Large intestine (tissue), 3 donors: ENCODE results near the gene PTOV1. TPM values are rescaled to one million over a fixed set of nuclear protein-coding genes. Genes with fewer than 3 reads are reported as not detected.

ENCODE experiments used
- DNase-seq, 2 donors: peaks; one replicate each; pipeline versions ENCODE4 v3.0.0 to v3.0.0-alpha.2; 2013
- H3K27ac ChIP-seq: one replicate; pipeline ENCODE4 v1.5.1; 2013; ENCODE audit warnings: low read length
- H3K27me3 ChIP-seq: 2 replicates; pipeline ENCODE4 v1.6.1; 2013; ENCODE audit warnings: low read length; ENCODE audit not compliant: control insufficient read depth, insufficient read depth
- H3K36me3 ChIP-seq: 2 replicates; pipeline ENCODE4 v1.6.1; 2013; ENCODE audit warnings: low read length; ENCODE audit not compliant: control insufficient read depth, insufficient read depth
- H3K4me1 ChIP-seq: one replicate; pipeline ENCODE4 v1.6.1; 2013; ENCODE audit warnings: low read length; ENCODE audit not compliant: control insufficient read depth, insufficient read depth
- H3K4me3 ChIP-seq: one replicate; pipeline ENCODE4 v1.5.1; 2013; ENCODE audit warnings: low read length
- H3K9me3 ChIP-seq: one replicate; pipeline ENCODE4 v1.6.1; 2013; ENCODE audit warnings: mild to moderate bottlenecking, low read depth, low read length, moderate library complexity; ENCODE audit not compliant: control insufficient read depth
- WGBS: methylation state at CpG from one replicate; pipeline ENCODE4 v1.1.5; 2013; ENCODE audit warnings: low lambda C conversion rate; ENCODE audit not compliant: insufficient coverage; 5-methylcytosine and 5-hydroxymethylcytosine counted together
- polyA plus RNA-seq: library from polyadenylated mRNA; unstranded; fragments of 120-200 nt; gene quantifications from one replicate; pipeline ENCODE4 v1.2.1, GENCODE V29; 2013

PTOV1 gene
- polyA plus RNA-seq, 1 donor = 153 TPM

DNA sequence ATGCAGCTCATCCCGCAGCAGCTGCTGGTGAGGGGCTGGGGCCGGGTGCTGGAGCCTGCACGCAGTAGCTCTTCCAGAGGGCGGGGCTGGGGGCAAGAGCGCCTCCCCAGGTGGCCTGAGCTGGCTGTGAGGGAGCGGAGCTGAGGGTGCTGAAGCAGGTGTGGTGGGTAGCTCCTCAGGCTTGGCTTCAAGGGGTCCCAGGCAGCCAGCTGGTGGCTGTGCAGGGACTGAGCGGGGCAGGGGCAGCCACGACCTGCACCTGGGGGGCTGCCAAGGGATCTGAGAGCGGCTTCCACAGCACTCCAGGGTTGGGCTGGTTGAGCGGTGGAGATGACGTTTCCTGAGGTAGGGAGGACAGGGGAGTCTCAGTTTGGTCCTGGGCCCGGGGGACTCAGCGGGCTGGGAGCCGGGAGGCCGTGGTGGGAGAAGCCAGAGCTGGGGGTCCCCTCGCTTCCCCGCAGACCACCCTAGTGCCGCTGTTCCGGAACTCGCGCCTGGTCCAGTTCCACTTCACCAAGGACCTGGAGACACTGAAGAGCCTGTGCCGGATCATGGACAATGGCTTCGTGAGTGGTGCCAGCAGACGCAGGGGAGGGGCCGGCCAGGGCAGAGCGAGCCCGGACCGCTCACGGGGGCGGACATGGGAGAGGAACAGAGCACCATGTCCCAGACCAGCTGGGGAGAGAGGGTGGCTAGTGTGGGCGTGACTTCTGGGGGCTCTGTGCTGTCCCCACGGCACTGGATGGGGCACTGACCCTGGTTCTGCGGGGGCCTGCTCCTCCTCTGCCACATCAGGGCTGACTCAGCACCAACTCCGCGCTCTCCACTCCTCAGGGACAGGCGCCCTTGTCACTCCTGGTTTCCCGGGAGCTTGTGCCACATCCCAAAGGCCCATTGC lies 7.4 kb downstream of the PTOV1 start:
- Histone ChIP-seq H3K4me3 (no peak overlapping the region), H3K27me3 (no peaks in the 10 kb centered on the region), H3K27ac (no peak overlapping the region), H3K36me3 (peaks cover 70% of the 10 kb centered on the region), H3K4me1 (no peaks in the 10 kb centered on the region), H3K9me3 (peaks cover 2% of the 10 kb centered on the region)
- no CpG with 5 or more reads among the region's 37 CpGs for WGBS
- no peak for DNase-seq

DNA sequence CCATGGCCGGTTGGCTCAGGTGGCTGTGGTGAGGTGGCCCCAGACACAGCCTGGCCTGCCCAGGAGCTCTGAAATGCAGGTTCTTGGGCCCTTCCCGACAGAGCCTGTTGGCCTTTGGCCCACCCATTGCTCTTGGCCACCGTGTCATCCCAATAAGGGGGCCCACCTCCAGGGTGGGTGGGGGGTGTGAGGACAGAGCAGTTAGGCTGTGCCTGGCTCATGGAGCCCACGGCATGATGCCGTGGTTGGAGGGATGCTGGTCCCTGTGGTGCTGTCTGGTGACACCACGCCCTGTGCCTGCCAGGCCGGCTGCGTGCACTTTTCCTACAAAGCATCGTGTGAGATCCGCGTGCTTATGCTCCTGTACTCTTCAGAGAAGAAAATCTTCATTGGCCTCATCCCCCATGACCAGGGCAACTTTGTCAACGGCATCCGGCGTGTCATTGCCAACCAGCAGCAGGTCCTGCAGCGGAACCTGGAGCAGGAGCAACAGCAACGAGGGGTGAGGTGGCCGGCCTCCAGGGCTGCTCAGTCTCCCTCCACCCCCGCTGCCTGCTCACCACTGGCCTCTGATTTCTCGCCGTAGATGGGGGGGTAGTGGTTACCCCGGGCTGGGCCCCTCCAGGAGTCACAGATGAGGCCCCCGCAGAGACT lies 8.8 kb downstream of the PTOV1 start:
- Histone ChIP-seq H3K27ac (no peak overlapping the region), H3K4me1 (no peaks in the 10 kb centered on the region), H3K4me3 (no peak overlapping the region), H3K27me3 (no peaks in the 10 kb centered on the region), H3K36me3 (peaks cover 81% of the 10 kb centered on the region), H3K9me3 (peaks cover 2% of the 10 kb centered on the region)
- no peak for DNase-seq
- 80% methylated on average over 2 of the region's 22 CpGs for WGBS

DNA sequence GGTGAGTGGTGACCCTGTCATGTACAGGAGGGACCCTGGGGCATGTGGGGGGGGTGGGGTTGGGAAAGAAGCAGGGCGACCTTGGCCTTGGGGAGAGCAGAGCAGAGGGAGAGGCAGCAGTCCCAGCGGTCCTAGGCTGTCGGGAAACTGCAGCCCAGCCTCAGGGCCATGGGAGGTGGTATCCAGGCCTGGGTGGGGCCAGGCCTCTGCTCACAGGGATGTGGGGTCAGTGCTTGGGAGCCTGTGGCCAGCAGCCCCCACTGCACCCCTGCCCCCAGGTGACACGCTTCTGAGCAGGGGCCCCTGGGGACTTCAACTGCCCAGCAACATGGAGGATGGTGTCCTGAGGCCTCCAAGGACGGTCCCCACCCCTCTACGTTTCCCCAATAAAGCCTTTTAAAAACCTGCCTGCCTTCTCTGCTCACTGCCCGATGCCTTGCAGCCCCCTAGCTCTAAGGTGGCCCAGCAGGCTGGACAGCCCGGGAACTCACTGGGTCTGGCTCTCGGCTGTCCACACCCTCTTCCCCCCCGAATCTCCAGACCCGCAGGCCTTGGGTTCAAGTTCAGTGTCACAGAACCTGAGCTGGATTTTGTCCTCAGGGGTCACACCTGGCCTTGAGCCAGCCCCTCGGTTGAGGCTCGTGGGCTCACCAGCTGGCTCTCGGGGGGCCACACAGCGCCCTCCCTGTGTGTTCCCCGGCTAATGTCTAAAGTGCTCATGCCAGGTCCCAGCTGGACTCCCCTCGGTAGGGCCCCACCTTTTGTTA lies 9.6 kb downstream of the PTOV1 start:
- peaks cover 76% of the 10 kb centered on the region for H3K36me3 ChIP-seq
- H3K27me3 ChIP-seq = no peaks in the 10 kb centered on the region
- no CpG with 5 or more reads among the region's 17 CpGs for WGBS
- H3K9me3 ChIP-seq = peaks cover 2% of the 10 kb centered on the region
- no peak overlapping the region for H3K27ac ChIP-seq
- no peak for DNase-seq
- no peak overlapping the region for H3K4me3 ChIP-seq
- no peaks in the 10 kb centered on the region for H3K4me1 ChIP-seq

DNA sequence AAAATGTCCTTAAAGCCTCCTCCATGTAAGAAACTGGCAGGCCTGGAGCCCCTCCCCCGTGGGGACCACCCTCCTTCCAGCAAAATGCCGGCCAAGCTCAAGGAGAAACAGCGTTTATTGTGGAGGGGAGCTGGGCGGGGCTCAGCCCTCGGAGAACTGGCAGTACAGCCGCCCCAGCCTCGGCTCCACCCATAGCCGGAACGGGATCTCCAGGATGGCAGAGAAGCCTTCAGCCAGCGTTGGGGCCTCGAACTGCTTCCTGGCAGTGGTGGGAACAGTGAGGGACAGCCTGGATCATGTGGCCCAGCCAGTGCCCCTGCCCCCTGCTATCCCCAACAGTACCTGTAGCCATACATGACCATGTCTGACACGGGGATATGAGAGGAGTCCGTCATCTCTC lies 10.1 kb downstream of the PTOV1 start:
- no CpG with 5 or more reads among the region's 13 CpGs for WGBS
- Histone ChIP-seq H3K36me3 (peaks cover 71% of the 10 kb centered on the region), H3K27me3 (no peaks in the 10 kb centered on the region), H3K9me3 (peaks cover 2% of the 10 kb centered on the region), H3K27ac (no peak overlapping the region), H3K4me3 (no peak overlapping the region), H3K4me1 (peaks cover 5% of the 10 kb centered on the region)
- DNase-seq = no peak

DNA sequence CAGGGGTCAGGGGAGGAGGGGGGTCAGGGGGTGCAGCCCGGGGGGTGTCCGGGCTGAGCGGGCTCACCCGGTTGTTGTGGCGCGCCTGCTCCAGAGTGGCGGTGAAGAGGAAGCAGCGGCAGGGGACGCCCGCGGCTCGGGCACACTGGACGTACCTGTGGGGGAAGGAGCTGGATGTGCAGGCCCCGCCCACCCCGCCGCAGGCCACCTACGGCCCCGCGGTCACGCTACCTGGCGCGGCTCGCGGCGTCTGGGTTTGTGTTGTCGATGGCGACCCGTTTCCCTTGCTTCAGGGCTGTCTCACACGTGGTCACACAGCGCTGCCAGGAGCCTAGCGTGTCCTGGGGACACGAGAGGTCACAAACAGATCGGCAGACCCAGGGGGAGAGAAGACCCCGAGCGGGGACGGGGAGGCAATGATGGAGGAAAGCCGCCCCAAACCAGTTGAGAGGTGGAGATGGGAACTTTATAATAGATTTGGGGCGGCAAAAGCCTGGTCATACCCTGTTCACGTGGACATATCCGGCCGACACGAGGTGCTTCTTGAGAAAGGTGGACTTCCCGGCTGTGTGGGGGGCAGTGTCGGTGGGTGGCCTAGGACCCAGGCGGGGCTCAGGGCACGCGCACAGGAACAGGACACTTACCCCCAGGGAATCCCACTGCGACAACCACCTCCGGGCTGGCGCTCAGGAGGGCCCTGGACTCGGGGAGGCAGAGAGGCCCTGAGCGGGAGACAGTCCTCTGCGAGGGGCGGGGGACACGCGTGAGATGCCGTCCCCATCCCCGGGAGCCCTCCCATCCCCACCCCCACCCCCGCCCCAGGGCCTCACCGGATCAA lies 10.8 kb downstream of the PTOV1 start:
- no peak for DNase-seq
- H3K27me3 ChIP-seq = no peaks in the 10 kb centered on the region
- H3K9me3 ChIP-seq = peaks cover 2% of the 10 kb centered on the region
- H3K36me3 ChIP-seq = peaks cover 67% of the 10 kb centered on the region
- 90% methylated on average over 2 of the region's 60 CpGs for WGBS
- H3K4me3 ChIP-seq = no peak overlapping the region
- peaks cover 11% of the 10 kb centered on the region for H3K4me1 ChIP-seq
- H3K27ac ChIP-seq = no peak overlapping the region

DNA sequence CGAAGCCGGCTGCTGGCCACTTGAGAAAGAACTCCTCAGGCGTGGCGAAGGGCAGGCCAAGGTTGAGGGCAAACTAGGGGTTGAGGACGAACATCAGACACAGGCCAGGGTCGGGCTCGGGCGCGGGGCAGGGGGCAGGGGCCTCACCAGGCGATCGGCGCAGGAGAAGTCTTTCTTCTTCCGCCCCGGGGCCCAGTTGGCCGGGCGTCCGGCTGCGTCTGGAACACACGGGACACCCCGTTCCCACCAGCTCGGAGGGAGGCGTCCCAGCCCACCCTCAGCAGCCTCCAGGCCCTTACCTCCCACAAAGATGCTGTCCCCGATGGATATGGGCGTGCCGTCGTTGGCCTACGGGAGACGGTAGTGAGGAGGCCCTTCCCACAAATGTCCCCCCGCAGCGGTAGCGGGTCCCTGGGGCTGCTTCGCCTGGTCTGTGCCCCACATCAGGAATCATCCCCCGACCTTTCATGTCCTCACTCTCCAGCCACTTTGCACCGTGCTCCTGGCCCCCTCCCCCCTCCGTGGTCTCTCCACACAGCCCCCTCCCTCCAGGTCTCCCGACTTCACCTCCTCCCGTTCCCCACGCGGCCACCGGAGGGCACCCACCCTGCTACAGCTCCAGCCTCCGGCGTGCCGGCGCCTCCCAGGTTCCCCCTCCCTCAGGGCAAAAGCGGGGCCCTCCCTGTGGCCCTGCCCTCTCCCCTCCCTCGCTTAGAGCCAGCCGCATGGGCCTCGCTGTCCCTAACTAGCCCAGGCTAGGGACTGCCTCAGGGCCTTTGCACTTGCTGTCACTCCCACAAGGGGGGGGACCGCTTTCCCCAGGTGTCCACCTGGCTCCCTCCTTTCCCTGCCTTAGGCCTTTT lies 11.7 kb downstream of the PTOV1 start:
- no peak overlapping the region for H3K27ac ChIP-seq
- H3K27me3 ChIP-seq = no peaks in the 10 kb centered on the region
- peaks cover 12% of the 10 kb centered on the region for H3K4me1 ChIP-seq
- H3K36me3 ChIP-seq = peaks cover 58% of the 10 kb centered on the region
- no peak overlapping the region for H3K4me3 ChIP-seq
- 100% methylated on average over 1 of the region's 49 CpGs for WGBS
- no peak for DNase-seq
- H3K9me3 ChIP-seq = peaks cover 2% of the 10 kb centered on the region

DNA sequence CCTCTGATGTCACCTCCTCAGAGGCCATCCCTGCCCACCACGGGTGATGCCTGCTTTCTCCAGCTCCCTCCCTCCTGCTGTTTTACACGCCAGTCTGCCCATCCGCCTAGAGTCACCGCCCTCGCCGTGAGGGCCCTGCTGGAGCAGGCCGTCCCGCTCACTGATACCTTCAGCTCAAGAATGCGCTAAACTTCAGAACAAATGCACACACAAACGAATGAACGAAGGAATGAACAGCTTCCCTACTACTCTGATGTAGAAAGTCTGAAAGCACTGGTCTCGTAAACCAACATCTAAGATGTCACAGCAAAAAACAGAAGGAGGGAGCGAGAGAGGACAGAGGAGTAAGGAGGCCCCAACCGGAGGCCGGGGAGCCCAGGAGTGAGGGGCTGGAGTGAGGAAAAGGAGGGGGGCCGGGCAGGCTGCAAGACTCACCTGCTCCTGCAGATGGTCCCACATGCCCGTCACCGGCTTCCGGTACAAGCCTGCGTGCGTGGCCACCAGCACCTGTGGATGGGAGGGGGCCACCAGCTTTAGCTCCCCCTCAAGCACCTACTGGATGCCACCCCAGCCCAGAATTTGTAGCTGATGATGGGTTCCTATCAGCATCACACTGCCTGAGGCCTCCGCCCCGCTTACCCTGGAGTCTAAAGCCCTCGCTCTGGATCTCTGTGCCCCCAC lies 12.4 kb downstream of the PTOV1 start:
- no peak overlapping the region for H3K4me3 ChIP-seq
- no peak for DNase-seq
- peaks cover 50% of the 10 kb centered on the region for H3K36me3 ChIP-seq
- peaks cover 16% of the 10 kb centered on the region for H3K4me1 ChIP-seq
- no peak overlapping the region for H3K27ac ChIP-seq
- H3K27me3 ChIP-seq = no peaks in the 10 kb centered on the region
- H3K9me3 ChIP-seq = peaks cover 2% of the 10 kb centered on the region
- no CpG with 5 or more reads among the region's 24 CpGs for WGBS

DNA sequence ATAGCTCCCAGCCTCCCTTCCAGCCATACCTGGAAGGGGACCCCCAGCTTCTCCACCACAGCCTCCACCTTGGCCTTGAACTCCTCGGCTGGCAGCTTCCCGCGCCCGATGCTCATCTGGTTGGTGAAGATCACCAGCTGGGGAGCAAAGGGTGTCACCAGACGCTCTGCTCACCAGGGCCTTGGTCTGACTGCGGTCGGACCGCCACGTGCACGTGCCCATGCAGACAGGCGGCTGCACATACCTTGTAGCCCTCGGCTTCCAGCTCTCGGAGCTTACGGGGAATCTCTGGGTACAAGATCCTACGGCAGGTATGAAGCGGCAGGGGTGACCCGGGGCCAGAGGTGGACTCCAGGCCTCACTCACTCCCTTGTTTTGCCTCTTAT lies 13.0 kb downstream of the PTOV1 start:
- DNase-seq = no peak
- Histone ChIP-seq H3K4me3 (no peak overlapping the region), H3K36me3 (peaks cover 45% of the 10 kb centered on the region), H3K9me3 (peaks cover 2% of the 10 kb centered on the region), H3K27me3 (no peaks in the 10 kb centered on the region), H3K4me1 (peaks cover 22% of the 10 kb centered on the region), H3K27ac (no peak overlapping the region)
- WGBS = no CpG with 5 or more reads among the region's 17 CpGs

DNA sequence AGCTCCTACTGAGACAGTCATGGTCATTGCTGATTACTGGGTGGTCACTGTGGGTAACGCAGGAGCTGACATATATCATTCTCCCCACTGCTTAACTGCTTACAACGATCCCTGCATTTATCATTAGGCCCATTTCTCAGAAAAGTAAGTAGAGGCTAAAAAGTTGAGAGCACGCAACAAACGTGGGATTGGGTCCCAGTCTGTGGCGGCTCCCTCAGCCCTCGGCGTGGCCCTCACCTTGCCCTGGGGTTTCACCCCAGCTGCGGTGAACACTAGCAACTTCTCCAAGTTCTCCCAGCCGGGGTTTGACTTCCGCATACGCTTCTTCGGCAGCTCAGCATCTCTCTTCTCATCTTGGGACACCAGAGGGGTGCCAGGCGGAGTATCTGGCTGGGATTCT lies 13.9 kb downstream of the PTOV1 start:
- no peaks in the 10 kb centered on the region for H3K27me3 ChIP-seq
- peaks cover 39% of the 10 kb centered on the region for H3K36me3 ChIP-seq
- H3K4me1 ChIP-seq = peaks cover 22% of the 10 kb centered on the region
- no peak overlapping the region for H3K4me3 ChIP-seq
- peaks cover 2% of the 10 kb centered on the region for H3K9me3 ChIP-seq
- H3K27ac ChIP-seq = no peak overlapping the region
- DNase-seq = no peak
- no CpG with 5 or more reads among the region's 13 CpGs for WGBS
